ENCODE measurements around the gene KCNK17. TPM values are rescaled to one million over a fixed set of nuclear protein-coding genes. Genes with fewer than 3 reads are reported as not detected.

KCNK17 gene
- total RNA-seq, 2 donors from 2014 or later, result 0.51 to 0.64 TPM

GRCh38 chr6:39301606-39302005 is 12.6 kb downstream of the KCNK17 start:
- TF ChIP-seq, protein P1, sequence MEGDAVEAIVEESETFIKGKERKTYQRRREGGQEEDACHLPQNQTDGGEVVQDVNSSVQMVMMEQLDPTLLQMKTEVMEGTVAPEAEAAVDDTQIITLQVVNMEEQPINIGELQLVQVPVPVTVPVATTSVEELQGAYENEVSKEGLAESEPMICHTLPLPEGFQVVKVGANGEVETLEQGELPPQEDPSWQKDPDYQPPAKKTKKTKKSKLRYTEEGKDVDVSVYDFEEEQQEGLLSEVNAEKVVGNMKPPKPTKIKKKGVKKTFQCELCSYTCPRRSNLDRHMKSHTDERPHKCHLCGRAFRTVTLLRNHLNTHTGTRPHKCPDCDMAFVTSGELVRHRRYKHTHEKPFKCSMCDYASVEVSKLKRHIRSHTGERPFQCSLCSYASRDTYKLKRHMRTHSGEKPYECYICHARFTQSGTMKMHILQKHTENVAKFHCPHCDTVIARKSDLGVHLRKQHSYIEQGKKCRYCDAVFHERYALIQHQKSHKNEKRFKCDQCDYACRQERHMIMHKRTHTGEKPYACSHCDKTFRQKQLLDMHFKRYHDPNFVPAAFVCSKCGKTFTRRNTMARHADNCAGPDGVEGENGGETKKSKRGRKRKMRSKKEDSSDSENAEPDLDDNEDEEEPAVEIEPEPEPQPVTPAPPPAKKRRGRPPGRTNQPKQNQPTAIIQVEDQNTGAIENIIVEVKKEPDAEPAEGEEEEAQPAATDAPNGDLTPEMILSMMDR (IDR thresholded peaks at IDR 0.05), result no peak
- TF ChIP-seq POLR2A (IDR thresholded peaks at IDR 0.05), result no peak
- no peak for TF ChIP-seq POLR2AphosphoS5 (IDR thresholded peaks at IDR 0.05)
- H3K9me3 ChIP-seq, result no peaks in the 10 kb centered on the region
- H3K27ac ChIP-seq, result no peak overlapping the region
- no peak for DNase-seq (ENCODE audit: low spot score)
- H3K4me1 ChIP-seq (replicated peaks), result no peaks in the 10 kb centered on the region
- intact Hi-C loops (cut with DNase I), result loop anchor here (5.0 to 10.0 kb wide), 3 partner anchors 217 to 429 kb away; no protein-coding TSS in a partner anchor
- no peaks in the 10 kb centered on the region for H3K27me3 ChIP-seq (replicated peaks; ENCODE audit: insufficient read depth)
- H3K4me3 ChIP-seq, result no peak overlapping the region
- WGBS, result 80% methylated on average over 7 of the region's 7 CpGs
- no peaks in the 10 kb centered on the region for H3K36me3 ChIP-seq

DNA sequence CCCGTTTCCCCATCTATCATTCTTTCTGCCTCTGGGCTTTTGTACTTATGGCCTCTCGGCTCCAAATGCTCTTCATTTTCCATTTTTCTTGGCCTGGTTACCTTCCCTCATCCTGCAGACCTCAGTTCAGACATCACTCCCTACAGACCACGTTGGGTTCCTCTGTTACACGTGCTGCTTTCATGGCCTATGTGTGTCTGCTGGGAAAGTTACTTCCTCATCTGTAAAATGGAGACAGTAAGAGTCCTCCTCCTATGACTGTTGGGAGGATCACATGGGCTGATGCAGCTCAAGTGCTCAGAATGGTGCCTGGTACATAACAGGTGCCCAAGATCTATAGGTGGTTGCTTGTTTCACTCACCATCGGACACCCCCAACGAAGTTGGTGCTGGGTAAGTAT is 13.5 kb downstream of the KCNK17 start:
- H3K36me3 ChIP-seq, result no peaks in the 10 kb centered on the region
- intact Hi-C loops (cut with DNase I), result loop anchor here (5.0 to 10.0 kb wide), 3 partner anchors 216 to 428 kb away; no protein-coding TSS in a partner anchor

DNA sequence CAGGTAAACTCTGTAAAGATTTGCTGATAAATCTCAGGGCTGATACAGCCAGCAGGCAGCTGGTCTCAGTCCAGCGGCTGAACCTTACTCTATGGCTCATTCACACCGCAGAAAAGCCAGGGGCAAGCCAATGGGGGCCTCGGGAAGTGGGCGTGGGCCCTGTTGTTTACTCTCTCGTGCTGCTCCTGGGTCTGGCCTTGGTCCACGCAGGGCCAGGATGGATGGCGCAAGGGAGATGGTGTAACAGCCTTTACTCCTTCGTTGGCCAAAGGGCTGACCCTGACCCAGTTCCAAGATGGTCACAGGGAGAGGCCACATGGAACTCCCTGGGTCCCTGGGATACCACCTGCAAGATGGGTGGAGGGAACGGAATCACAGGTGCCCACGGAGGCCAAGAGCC is 16.2 kb downstream of the KCNK17 start:
- TF ChIP-seq POLR2AphosphoS5 (IDR thresholded peaks at IDR 0.05), result no peak
- no peak for TF ChIP-seq POLR2A (IDR thresholded peaks at IDR 0.05)
- TF ChIP-seq, protein P1 (IDR thresholded peaks at IDR 0.05), result no peak
- H3K27me3 ChIP-seq (replicated peaks; ENCODE audit: insufficient read depth), result no peaks in the 10 kb centered on the region
- intact Hi-C loops (cut with DNase I), result no loop called here
- whole genome bisulfite sequencing, result 50% methylated on average over 10 of the region's 10 CpGs
- H3K4me3 ChIP-seq, result no peak overlapping the region
- DNase-seq (ENCODE audit: low spot score), result no peak
- no peak overlapping the region for H3K27ac ChIP-seq
- no peaks in the 10 kb centered on the region for H3K36me3 ChIP-seq
- H3K4me1 ChIP-seq (replicated peaks), result no peaks in the 10 kb centered on the region
- H3K9me3 ChIP-seq, result no peaks in the 10 kb centered on the region

More for the DNA sequence above, 13.5 kb downstream of the KCNK17 start:
- no peak overlapping the region for H3K4me3 ChIP-seq
- no peaks in the 10 kb centered on the region for H3K4me1 ChIP-seq (replicated peaks)
- 88% methylated on average over 6 of the region's 6 CpGs for WGBS
- H3K9me3 ChIP-seq, result no peaks in the 10 kb centered on the region
- TF ChIP-seq POLR2AphosphoS5 (IDR thresholded peaks at IDR 0.05) (no peak), POLR2A (IDR thresholded peaks at IDR 0.05) (no peak)
- TF ChIP-seq, protein P1 (IDR thresholded peaks at IDR 0.05), result no peak
- no peak overlapping the region for H3K27ac ChIP-seq
- no peaks in the 10 kb centered on the region for H3K27me3 ChIP-seq (replicated peaks; ENCODE audit: insufficient read depth)
- DNase-seq (ENCODE audit: low spot score), result no peak

- H3K9me3 ChIP-seq, result no peaks in the 10 kb centered on the region
- no peaks in the 10 kb centered on the region for H3K27me3 ChIP-seq (replicated peaks; ENCODE audit: insufficient read depth)
- no peak overlapping the region for H3K27ac ChIP-seq
- 76% methylated on average over 18 of the region's 18 CpGs for WGBS
- no peaks in the 10 kb centered on the region for H3K36me3 ChIP-seq
- no peaks in the 10 kb centered on the region for H3K4me1 ChIP-seq (replicated peaks)
- TF ChIP-seq, protein P1 (IDR thresholded peaks at IDR 0.05), result no peak
- TF ChIP-seq POLR2AphosphoS5 (IDR thresholded peaks at IDR 0.05) (no peak), POLR2A (IDR thresholded peaks at IDR 0.05) (no peak)
- intact Hi-C loops (cut with DNase I), result no loop called here
- DNase-seq (ENCODE audit: low spot score), result no peak
- H3K4me3 ChIP-seq, result no peak overlapping the region
These were observed 17.2 kb downstream of the KCNK17 start for GRCh38 chr6:39296745-39297640.
